NCI-H1930 (cell line): ENCODE data around the gene ABCD1.
A peak's percentile ranks its signal among the peaks of the same experiment; 100 is the strongest.

Source experiments
- DNase-seq, 2 experiments: peaks; one replicate each; lab custom pipeline; 2025; lab: John Stamatoyannopoulos, UW

ABCD1 gene

DNA sequence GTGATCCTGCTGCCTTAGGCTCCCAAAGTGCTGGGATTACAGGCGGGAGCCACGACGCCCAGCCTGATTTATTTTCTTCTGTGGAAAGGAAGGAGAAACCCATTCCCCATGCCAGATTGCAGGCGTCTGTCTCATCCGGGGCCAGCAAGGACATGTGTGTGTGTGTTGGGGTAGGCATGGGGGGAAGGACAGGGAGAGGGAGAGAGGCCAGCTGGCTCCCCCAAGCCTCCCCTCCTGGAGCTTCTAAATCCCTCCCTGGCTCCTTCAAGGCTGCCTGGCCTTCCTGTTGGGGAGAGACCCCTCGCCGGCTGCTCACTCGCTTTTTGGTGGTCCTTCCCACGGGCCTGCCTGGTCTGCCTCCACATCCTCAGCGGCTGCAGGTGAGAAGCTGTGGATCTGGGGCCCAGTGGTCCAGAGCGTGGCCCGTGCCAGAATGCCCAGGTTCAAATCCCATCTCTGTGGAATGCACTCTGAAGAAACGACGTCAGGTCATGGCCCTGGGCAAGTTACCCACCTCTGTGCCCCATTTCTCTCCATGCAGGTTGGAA, 38.0 kb downstream of the ABCD1 start:
- no peak for DNase-seq

DNA sequence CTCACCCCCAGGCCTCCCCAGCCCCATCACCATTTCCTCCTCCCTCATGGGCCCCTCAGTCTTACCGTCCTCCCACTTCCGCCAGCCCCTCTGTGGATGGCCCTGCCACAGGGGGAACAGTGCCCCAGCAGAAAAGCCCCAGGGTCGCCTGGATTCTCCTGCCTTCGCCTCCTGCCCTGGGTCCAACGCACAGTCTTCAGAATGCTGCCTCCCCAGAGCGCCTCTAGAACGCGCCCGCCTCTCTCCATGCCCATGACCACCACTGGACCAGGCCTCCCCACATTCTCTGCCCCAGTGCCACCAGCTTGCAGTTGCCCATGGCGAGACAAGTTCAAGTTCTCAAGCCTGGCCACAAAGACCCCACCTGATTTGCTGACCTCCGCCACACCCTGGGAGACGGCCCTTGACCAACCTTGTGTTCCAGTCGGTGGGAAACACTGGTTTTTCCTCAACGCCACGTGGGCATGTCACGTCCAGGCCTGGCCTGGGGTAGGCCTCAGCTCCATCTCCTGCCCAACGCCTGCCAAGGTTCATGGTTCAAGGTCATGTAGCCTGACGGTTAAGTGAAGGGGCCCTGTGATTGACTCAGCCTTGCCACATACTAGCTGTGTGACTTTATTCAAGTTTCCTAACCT, 38.8 kb downstream of the ABCD1 start:
- no peak for DNase-seq

GRCh38 chrX:153763989-153764755, 39.5 kb downstream of the ABCD1 start, which contains the start of gene PLXNB3:
PLXNB3 (plus strand) TSS chrX:153764249; CDS start chrX:153765536, 1,287 bp downstream.
- DNase-seq, result peak; percentile 53 to 54

- no peak for DNase-seq
These were observed 40.1 kb downstream of the ABCD1 start for GRCh38 chrX:153764786-153765137.

GRCh38 chrX:153765138-153766079, 40.8 kb downstream of the ABCD1 start:
- no peak for DNase-seq

DNA sequence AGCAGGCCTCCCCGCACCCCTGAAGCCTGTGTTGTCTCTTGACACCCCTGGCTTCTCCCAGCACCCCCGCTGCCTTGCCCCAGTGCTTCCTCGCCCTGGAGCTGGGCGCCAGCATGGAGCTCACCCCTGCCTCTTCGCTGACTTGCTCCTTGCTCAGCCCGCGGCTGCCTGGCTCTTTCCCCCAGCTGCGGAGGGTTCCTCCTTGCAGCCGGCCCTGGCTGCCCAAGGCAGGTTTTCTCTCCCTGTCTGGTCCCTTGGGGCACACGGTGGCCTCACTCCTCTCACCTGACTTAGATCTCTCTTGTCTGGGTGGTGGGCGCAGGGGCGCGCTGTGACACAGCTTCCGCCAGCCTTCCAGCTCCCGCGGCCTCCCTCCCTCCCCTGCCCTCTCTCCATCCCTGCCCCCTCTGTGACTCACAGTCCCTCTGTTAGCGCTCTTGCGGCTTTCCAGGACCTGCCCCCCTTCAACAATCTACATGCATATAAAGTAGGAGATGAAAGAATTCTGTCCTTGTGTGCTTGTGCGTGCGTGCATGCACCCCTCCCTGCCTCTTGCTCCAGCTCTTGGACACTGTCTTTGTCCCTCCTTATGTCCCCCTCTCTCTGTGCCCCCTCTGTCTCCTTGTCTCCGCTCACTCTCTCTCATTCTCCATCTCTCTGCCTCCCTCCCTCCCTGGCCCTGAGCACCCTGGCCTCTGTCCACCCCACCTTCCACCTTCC, 41.6 kb downstream of the ABCD1 start:
- no peak for DNase-seq

DNA sequence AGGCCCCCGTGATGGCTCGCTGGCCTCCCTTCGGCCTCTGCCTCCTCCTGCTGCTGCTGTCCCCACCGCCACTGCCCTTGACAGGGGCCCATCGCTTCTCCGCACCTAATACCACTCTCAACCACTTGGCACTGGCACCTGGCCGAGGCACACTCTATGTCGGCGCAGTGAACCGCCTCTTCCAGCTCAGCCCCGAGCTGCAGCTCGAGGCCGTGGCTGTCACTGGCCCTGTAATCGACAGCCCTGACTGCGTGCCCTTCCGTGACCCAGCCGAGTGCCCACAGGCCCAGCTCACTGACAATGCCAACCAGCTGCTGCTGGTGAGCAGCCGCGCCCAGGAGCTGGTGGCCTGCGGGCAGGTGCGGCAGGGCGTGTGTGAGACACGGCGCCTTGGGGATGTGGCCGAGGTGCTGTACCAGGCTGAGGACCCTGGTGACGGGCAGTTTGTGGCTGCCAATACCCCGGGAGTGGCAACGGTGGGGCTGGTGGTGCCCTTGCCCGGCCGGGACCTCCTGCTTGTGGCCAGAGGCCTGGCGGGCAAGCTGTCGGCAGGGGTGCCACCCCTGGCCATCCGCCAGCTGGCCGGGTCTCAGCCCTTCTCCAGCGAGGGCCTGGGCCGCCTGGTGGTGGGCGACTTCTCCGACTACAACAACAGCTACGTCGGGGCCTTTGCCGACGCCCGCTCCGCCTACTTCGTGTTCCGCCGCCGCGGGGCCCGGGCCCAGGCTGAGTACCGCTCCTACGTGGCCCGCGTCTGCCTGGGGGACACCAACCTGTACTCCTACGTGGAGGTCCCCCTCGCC, 42.4 kb downstream of the ABCD1 start:
- no peak for DNase-seq

DNA sequence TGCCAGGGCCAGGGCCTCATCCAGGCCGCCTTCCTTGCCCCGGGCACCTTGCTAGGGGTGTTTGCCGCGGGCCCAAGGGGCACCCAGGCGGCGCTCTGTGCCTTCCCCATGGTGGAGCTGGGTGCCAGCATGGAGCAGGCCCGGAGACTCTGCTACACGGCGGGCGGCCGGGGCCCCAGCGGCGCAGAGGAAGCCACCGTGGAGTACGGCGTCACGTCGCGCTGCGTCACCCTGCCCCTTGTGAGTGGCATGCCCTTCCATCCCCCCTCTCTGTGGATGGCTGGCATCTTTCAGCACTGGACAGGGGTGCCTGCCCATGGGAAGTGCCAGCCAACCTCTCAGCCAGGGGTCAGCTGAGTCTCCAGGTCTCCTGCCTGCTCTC, 43.0 kb downstream of the ABCD1 start:
- no peak for DNase-seq

DNA sequence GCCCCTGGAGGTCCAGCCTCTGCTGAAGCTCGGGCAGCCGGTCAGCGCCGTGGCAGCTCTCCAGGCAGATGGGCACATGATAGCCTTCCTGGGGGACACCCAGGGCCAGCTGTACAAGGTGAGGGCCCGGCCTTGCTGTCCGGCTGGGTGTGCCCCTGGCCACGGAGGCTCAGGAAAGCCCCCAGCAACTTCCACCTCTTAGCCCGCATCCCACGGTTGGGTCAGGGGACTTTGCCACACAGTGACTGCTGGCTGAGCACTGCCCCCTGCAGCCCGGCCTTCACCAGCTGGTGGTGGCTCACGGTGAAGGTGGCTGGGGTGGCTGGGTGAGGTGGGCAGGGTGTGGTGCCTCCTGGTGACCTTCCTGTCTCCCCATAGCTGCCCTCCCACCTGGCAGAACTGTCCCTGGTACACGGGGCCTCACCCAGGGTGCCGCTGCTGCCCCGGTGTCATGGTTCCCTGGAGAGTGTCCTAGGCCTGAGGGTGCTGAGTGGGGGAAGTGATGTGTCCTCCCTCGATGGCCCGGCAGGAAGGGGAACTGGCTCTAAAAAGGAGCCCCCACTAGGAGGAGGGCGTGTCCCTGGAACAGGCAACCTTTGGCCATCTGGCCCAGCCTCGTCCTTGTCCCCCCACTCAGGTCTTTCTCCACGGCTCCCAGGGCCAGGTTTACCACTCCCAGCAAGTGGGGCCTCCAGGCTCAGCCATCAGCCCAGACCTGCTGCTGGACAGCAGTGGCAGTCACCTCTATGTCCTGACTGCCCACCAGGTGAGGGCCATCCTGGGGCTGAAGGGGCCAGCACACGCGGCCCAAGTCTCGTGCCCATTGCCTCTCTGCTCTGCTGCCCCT, 43.9 kb downstream of the ABCD1 start:
- DNase-seq, result no peak

- DNase-seq, result no peak
These were observed 44.7 kb downstream of the ABCD1 start for GRCh38 chrX:153769158-153769864.

DNA sequence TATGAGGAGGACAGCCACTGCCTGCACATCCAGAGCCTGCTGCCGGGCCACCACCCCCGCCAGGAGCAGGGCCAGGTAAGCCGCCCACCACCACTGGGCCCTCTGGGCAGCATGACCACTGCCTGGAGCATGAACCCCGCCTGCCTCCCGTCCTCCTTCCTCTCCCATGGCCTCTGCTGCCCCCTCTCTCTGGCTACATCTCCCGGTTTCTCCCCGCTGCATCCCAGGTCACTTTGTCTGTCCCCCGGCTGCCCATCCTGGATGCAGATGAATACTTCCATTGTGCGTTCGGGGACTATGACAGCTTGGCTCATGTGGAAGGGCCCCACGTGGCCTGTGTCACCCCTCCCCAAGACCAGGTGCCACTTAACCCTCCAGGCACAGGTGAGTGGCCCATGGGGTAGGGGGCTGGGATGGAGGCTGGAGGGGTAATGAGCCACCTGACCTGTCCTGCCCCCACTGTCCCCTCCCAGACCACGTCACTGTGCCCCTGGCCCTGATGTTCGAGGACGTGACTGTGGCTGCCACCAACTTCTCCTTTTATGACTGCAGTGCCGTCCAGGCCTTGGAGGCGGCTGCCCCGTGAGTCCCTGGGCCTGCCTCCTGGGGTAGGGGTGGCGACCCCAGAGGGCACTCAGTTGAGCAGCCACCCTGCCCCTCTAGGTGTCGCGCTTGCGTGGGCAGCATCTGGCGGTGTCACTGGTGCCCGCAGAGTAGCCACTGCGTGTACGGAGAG, 45.4 kb downstream of the ABCD1 start:
- no peak for DNase-seq

DNA sequence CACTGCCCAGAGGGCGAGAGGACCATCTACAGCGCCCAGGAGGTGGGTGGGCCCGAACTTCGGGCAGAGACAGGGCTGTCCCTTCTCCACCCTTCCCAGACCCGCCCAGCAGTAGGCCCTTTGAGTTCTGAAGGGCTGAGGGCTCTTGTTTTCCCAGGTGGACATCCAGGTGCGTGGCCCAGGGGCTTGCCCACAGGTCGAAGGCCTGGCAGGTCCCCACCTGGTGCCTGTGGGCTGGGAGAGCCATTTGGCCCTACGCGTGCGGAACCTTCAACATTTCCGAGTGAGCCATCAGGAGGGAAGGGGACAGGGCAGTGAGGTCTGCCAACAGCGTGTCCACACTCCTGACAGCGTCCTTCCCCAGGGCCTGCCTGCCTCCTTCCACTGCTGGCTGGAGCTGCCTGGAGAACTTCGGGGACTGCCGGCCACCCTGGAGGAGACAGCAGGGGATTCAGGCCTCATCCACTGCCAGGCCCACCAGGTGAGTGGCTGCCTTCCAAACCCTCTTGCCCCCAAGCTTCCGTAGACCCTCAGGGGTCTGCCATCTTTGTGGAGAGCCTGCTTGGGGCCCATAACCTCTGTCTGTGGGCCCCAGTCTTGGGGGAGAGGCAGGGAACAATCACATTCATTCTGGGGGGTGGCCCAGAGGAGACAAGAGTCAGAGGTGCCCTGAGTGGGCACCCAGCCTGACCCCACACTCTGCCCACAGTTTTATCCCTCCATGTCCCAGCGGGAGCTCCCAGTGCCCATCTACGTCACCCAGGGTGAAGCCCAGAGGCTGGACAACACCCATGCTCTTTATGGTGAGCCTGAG, 46.2 kb downstream of the ABCD1 start:
- DNase-seq, result no peak

GRCh38 chrX:153771415-153772315, 47.0 kb downstream of the ABCD1 start:
- DNase-seq, result no peak

DNA sequence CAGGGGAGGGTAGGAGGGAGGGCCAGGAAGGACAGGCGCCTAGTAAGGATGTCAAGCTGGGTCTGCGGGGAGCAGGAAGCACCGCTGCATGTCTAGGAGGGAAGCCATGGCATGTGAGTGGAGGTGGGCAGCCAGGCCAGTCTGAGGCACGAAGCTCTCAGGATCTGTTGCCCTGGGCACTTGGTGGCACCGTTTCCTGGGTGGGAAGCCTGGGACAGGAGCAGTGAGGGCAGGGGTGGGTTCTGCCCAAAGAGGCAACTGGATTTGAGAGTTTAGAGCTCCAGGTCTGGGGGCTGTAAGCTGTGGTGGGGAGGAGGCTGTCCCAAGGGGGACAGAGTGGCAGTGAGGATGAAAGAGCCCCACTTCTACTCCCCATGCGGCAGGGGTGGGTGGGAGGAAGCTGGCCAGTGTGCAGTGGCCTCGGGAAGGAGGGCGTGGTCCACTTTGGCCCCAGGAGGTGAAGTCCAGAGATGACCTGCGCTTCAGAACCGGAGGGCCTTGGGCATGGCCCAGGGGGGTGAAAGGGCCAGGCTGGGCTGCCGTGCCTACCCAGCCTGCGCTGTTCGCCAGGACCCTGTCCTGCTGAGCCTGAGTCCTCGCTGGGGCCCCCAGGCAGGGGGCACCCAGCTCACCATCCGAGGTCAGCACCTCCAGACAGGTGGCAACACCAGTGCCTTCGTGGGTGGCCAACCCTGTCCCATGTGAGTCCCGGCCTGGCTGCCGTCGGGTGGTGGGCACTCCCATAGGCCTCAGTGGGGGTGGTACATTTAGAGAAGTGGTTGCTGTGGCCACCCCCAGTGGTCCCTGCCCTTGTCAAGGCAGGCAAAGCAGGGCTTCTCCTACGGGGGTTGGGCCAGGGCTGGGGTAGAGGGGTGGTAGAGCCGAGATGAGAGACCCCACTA, 47.9 kb downstream of the ABCD1 start:
- no peak for DNase-seq

GRCh38 chrX:153773218-153773611, 48.6 kb downstream of the ABCD1 start:
- no peak for DNase-seq
